Measurements from ENCODE around the gene CDH11. TPM values are rescaled to one million over a fixed set of nuclear protein-coding genes. Genes with fewer than 3 reads are reported as not detected.

The CDH11 gene
- total RNA-seq, 2 experiments from 2014 or later = not detected

- no peaks in the 10 kb centered on the region for H3K9me2 ChIP-seq (ENCODE audit: insufficient read depth, low read length)
- H3K79me2 ChIP-seq (ENCODE audit: insufficient read depth, low read depth, low read length) = no peaks in the 10 kb centered on the region
- H3K4me2 ChIP-seq (ENCODE audit: low read length) = no peak overlapping the region
- no peak overlapping the region for H3K27ac ChIP-seq (ENCODE audit: low read depth, low read length, poor library complexity, severe bottlenecking)
- TF ChIP-seq EZH2phosphoT487 (IDR thresholded peaks at IDR 0.05; ENCODE audit: borderline replicate concordance, low read depth, low read length) = no peak
- TF ChIP-seq, protein P1, sequence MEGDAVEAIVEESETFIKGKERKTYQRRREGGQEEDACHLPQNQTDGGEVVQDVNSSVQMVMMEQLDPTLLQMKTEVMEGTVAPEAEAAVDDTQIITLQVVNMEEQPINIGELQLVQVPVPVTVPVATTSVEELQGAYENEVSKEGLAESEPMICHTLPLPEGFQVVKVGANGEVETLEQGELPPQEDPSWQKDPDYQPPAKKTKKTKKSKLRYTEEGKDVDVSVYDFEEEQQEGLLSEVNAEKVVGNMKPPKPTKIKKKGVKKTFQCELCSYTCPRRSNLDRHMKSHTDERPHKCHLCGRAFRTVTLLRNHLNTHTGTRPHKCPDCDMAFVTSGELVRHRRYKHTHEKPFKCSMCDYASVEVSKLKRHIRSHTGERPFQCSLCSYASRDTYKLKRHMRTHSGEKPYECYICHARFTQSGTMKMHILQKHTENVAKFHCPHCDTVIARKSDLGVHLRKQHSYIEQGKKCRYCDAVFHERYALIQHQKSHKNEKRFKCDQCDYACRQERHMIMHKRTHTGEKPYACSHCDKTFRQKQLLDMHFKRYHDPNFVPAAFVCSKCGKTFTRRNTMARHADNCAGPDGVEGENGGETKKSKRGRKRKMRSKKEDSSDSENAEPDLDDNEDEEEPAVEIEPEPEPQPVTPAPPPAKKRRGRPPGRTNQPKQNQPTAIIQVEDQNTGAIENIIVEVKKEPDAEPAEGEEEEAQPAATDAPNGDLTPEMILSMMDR (conservative IDR thresholded peaks at IDR 0.05; ENCODE audit: low read length) = no peak
- H3K4me3 ChIP-seq (ENCODE audit: low read depth, low read length, poor library complexity, severe bottlenecking) = no peak overlapping the region
- no peaks in the 10 kb centered on the region for H3K9me3 ChIP-seq (ENCODE audit: low read length)
- H3K36me3 ChIP-seq (ENCODE audit: insufficient read depth, low read length) = no peaks in the 10 kb centered on the region
- H2AFZ ChIP-seq (ENCODE audit: low read length) = no peak overlapping the region
- intact Hi-C loops (cut with micrococcal nuclease; ENCODE audit: unreplicated experiment) = no loop called here
- POLR2A ChIA-PET = interaction anchor here (1.2 kb wide), 1 partner anchor 167 kb away, joined by 3 read pairs; no protein-coding TSS in a partner anchor
- H3K4me1 ChIP-seq (ENCODE audit: insufficient read depth, low read length, poor library complexity, severe bottlenecking) = no peaks in the 10 kb centered on the region
- CTCF ChIA-PET (ENCODE audit: unreplicated experiment) = no interaction called here
- no TSS peak for BruUV-seq (replicated peaks)
- no peak for DNase-seq (ENCODE audit: low spot score)
- no peaks in the 10 kb centered on the region for H4K20me1 ChIP-seq (ENCODE audit: insufficient read depth, low read length)
Observed at GRCh38 chr16:65077181-65077580, 44.7 kb downstream of the CDH11 start.

DNA sequence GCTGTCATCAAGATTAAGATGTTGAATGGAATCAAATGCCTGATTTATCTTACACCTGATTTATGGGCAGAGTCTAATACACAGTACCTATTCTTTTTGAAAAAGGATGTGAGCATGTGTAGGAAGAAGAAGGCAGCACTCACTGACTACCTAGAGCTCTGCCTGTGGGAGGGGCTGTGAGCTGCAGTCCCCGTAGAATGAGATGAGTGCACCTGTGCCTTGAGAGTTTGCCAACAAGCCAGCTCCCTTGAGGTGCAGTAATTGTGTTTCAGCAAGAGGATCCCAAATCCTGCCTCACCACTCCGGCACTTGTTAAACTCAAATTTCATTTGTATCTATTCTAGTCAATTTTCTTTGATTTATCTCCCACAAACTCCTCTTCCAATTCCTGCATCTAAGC is 46.0 kb downstream of the CDH11 start:
- CTCF ChIA-PET (ENCODE audit: unreplicated experiment) = no interaction called here
- TF ChIP-seq, protein P1 (conservative IDR thresholded peaks at IDR 0.05; ENCODE audit: low read length) = no peak
- TF ChIP-seq EZH2phosphoT487 (IDR thresholded peaks at IDR 0.05; ENCODE audit: borderline replicate concordance, low read depth, low read length) = no peak

GRCh38 chr16:65071433-65072311 is 50.2 kb downstream of the CDH11 start:
- H3K4me1 ChIP-seq (ENCODE audit: insufficient read depth, low read length, poor library complexity, severe bottlenecking) = no peaks in the 10 kb centered on the region
- no peak overlapping the region for H3K4me3 ChIP-seq (ENCODE audit: low read depth, low read length, poor library complexity, severe bottlenecking)
- no peaks in the 10 kb centered on the region for H3K36me3 ChIP-seq (ENCODE audit: insufficient read depth, low read length)
- no peak overlapping the region for H3K27ac ChIP-seq (ENCODE audit: low read depth, low read length, poor library complexity, severe bottlenecking)
- ChIA-PET CTCF (ENCODE audit: unreplicated experiment) (no interaction called here), POLR2A (no interaction called here)
- H3K4me2 ChIP-seq (ENCODE audit: low read length) = no peak overlapping the region
- H3K9me2 ChIP-seq (ENCODE audit: insufficient read depth, low read length) = no peaks in the 10 kb centered on the region
- BruUV-seq (replicated peaks) = no TSS peak
- no peak overlapping the region for H2AFZ ChIP-seq (ENCODE audit: low read length)
- TF ChIP-seq, protein P1 (conservative IDR thresholded peaks at IDR 0.05; ENCODE audit: low read length) = no peak
- no peak for TF ChIP-seq EZH2phosphoT487 (IDR thresholded peaks at IDR 0.05; ENCODE audit: borderline replicate concordance, low read depth, low read length)
- H3K79me2 ChIP-seq (ENCODE audit: insufficient read depth, low read depth, low read length) = no peaks in the 10 kb centered on the region
- no peaks in the 10 kb centered on the region for H3K9me3 ChIP-seq (ENCODE audit: low read length)
- no peak for DNase-seq (ENCODE audit: low spot score)
- no peaks in the 10 kb centered on the region for H4K20me1 ChIP-seq (ENCODE audit: insufficient read depth, low read length)
- intact Hi-C loops (cut with micrococcal nuclease; ENCODE audit: unreplicated experiment) = no loop called here

More for the DNA sequence above, 46.0 kb downstream of the CDH11 start:
- Histone ChIP-seq H3K79me2 (ENCODE audit: insufficient read depth, low read depth, low read length) (no peaks in the 10 kb centered on the region), H3K36me3 (ENCODE audit: insufficient read depth, low read length) (no peaks in the 10 kb centered on the region), H4K20me1 (ENCODE audit: insufficient read depth, low read length) (no peaks in the 10 kb centered on the region), H2AFZ (ENCODE audit: low read length) (no peak overlapping the region), H3K4me1 (ENCODE audit: insufficient read depth, low read length, poor library complexity, severe bottlenecking) (no peaks in the 10 kb centered on the region), H3K9me2 (ENCODE audit: insufficient read depth, low read length) (no peaks in the 10 kb centered on the region), H3K27ac (ENCODE audit: low read depth, low read length, poor library complexity, severe bottlenecking) (no peak overlapping the region), H3K4me3 (ENCODE audit: low read depth, low read length, poor library complexity, severe bottlenecking) (no peak overlapping the region), H3K4me2 (ENCODE audit: low read length) (no peak overlapping the region), H3K9me3 (ENCODE audit: low read length) (no peaks in the 10 kb centered on the region)
- POLR2A ChIA-PET = no interaction called here
- BruUV-seq (replicated peaks) = no TSS peak
- no peak for DNase-seq (ENCODE audit: low spot score)
- intact Hi-C loops (cut with micrococcal nuclease; ENCODE audit: unreplicated experiment) = no loop called here

Data from OCI-LY7 (cell line).